ENCODE data around the gene SLC5A2. TPM values are rescaled to one million over a fixed set of nuclear protein-coding genes. Genes with fewer than 3 reads are reported as not detected.

SLC5A2 gene
- total RNA-seq, 1 experiment from 2014 or later = 1.6 TPM

GRCh38 chr16:31504159-31504558 is 21.2 kb downstream of the SLC5A2 start:
- Mint-ChIP-seq H3K36me3 (ENCODE audit: insufficient read depth, unreplicated experiment) (peaks cover 33% of the 10 kb centered on the region), H3K9me3 (ENCODE audit: low read depth, unreplicated experiment) (no peaks in the 10 kb centered on the region), H3K27me3 (ENCODE audit: unreplicated experiment) (no peaks in the 10 kb centered on the region), H3K4me1 (ENCODE audit: low read depth, unreplicated experiment) (no peaks in the 10 kb centered on the region), H3K27ac (ENCODE audit: unreplicated experiment) (no peak overlapping the region), H3K4me3 (ENCODE audit: low read depth, unreplicated experiment) (no peak overlapping the region)
- TF ChIP-seq, protein P1, sequence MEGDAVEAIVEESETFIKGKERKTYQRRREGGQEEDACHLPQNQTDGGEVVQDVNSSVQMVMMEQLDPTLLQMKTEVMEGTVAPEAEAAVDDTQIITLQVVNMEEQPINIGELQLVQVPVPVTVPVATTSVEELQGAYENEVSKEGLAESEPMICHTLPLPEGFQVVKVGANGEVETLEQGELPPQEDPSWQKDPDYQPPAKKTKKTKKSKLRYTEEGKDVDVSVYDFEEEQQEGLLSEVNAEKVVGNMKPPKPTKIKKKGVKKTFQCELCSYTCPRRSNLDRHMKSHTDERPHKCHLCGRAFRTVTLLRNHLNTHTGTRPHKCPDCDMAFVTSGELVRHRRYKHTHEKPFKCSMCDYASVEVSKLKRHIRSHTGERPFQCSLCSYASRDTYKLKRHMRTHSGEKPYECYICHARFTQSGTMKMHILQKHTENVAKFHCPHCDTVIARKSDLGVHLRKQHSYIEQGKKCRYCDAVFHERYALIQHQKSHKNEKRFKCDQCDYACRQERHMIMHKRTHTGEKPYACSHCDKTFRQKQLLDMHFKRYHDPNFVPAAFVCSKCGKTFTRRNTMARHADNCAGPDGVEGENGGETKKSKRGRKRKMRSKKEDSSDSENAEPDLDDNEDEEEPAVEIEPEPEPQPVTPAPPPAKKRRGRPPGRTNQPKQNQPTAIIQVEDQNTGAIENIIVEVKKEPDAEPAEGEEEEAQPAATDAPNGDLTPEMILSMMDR (IDR thresholded peaks at IDR 0.05; ENCODE audit: unreplicated experiment) = no peak
- CTCF ChIA-PET = no interaction called here
- no peak for DNase-seq
- BruUV-seq (replicated peaks) = no TSS peak
- intact Hi-C loops (cut with micrococcal nuclease; ENCODE audit: unreplicated experiment) = no loop called here

DNA sequence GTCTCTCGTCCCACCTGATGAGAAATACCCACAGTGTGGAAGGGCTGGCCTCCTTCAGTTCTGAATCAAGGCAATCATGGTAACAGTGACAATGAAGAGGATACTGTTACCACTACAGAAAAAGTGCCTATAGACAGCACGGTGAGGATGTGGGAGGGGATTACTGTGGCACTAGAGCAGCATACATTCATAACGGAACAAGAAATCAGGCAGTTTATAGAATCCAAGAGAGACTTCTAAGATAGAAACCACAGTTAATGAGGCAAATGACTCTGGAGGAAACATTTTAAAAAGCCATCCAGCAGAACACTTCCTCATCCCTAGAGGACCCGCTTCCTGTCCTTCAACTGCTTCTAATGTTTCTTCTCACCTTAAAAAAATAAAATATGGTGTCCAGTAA is 22.6 kb downstream of the SLC5A2 start:
- H3K4me3 Mint-ChIP-seq (ENCODE audit: low read depth, unreplicated experiment) = no peak overlapping the region
- no peaks in the 10 kb centered on the region for H3K4me1 Mint-ChIP-seq (ENCODE audit: low read depth, unreplicated experiment)
- TF ChIP-seq, protein P1 (IDR thresholded peaks at IDR 0.05; ENCODE audit: unreplicated experiment) = no peak
- CTCF ChIA-PET = no interaction called here
- no peak overlapping the region for H3K27ac Mint-ChIP-seq (ENCODE audit: unreplicated experiment)
- DNase-seq = no peak
- H3K36me3 Mint-ChIP-seq (ENCODE audit: insufficient read depth, unreplicated experiment) = peaks cover 36% of the 10 kb centered on the region
- intact Hi-C loops (cut with micrococcal nuclease; ENCODE audit: unreplicated experiment) = loop anchor here (5.0 kb wide), 3 partner anchors 48 to 372 kb away; partner anchors contain the start of gene ARMC5
- no peaks in the 10 kb centered on the region for H3K27me3 Mint-ChIP-seq (ENCODE audit: unreplicated experiment)
- BruUV-seq (replicated peaks) = no TSS peak
- no peaks in the 10 kb centered on the region for H3K9me3 Mint-ChIP-seq (ENCODE audit: low read depth, unreplicated experiment)

DNA sequence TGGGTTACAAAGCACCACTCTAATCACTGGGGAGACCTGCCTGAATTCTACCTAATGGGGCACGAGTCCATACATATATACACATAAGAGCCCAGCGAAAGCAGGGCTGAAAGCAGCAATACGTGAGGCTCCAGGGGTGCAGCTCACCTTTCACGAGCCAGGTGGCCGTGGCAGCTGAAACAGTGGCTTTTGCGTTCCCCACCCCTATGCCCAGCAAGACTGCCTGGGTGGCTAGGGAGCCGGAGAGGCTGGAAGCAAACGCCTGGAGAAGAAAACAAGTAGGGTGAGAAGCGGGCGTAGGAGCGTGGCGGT is 24.6 kb downstream of the SLC5A2 start:
- peaks cover 4% of the 10 kb centered on the region for H3K27me3 Mint-ChIP-seq (ENCODE audit: unreplicated experiment)
- peaks cover 2% of the 10 kb centered on the region for H3K4me1 Mint-ChIP-seq (ENCODE audit: low read depth, unreplicated experiment)
- peaks cover 36% of the 10 kb centered on the region for H3K36me3 Mint-ChIP-seq (ENCODE audit: insufficient read depth, unreplicated experiment)
- intact Hi-C loops (cut with micrococcal nuclease; ENCODE audit: unreplicated experiment) = loop anchor here (5.0 kb wide), 3 partner anchors 50 to 370 kb away; partner anchors contain the start of gene ARMC5
- H3K9me3 Mint-ChIP-seq (ENCODE audit: low read depth, unreplicated experiment) = no peaks in the 10 kb centered on the region
- no TSS peak for BruUV-seq (replicated peaks)
- H3K27ac Mint-ChIP-seq (ENCODE audit: unreplicated experiment) = peak overlapping the region; percentile 96
- TF ChIP-seq, protein P1 (IDR thresholded peaks at IDR 0.05; ENCODE audit: unreplicated experiment) = no peak
- no peak for DNase-seq
- H3K4me3 Mint-ChIP-seq (ENCODE audit: low read depth, unreplicated experiment) = peak overlapping the region; percentile 88
- CTCF ChIA-PET = interaction anchor here (1.3 kb wide), 1 partner anchor 47 kb away, joined by 3 read pairs; no protein-coding TSS in a partner anchor

DNA sequence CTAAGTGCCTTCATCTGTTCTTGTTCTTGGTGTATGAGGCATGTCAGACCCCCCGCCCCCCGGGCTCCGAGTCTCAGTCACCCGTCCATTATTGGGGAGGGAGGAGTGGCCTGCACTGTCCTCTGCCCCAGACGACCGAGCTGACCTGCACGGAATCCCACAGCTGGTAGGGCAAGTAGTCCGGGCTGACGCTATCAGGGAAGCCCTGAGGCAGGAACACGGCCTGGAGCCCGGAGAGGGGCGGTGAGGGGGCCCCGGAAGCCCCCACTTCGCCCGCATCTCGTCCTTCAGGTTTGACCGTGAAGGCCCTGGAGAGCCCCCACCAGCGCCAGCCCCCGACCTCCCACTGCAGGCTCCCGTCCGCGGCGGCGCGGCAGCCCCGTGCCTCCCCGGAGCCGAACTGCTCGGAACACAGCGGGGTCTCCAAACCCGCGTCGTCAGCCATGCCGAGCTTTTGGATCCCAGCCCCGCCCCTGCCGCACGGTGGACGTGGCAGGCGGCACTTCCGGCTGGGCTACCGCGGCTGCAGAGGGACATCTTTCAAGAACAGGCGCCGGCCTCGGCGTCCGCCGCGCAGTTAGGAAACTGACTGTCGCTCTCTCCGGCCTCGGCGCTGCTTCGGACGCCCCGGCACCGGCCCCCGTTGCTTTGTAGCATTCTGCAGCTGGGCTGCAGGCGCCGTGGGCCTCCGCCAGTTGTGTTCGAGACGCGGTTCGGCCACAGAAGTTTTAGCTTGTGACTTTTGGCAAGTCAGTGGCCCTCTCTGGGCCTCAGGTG is 25.2 kb downstream of the SLC5A2 start, which contains the start of gene RUSF1:
TSS of gene RUSF1 (minus strand) at position 463 of the 777 bp plus-strand sequence. CDS start at position 445, 18 bp downstream.
- peaks cover 10% of the 10 kb centered on the region for H3K27me3 Mint-ChIP-seq (ENCODE audit: unreplicated experiment)
- peak within 1 kb of the TSS; percentile 88 for H3K4me3 Mint-ChIP-seq (ENCODE audit: low read depth, unreplicated experiment)
- H3K27ac Mint-ChIP-seq (ENCODE audit: unreplicated experiment) = peak within 1 kb of the TSS; percentile 96
- TF ChIP-seq, protein P1 (IDR thresholded peaks at IDR 0.05; ENCODE audit: unreplicated experiment) = no peak
- H3K9me3 Mint-ChIP-seq (ENCODE audit: low read depth, unreplicated experiment) = no peaks in the 10 kb centered on the region
- no TSS peak for BruUV-seq (replicated peaks)
- intact Hi-C loops (cut with micrococcal nuclease; ENCODE audit: unreplicated experiment) = loop anchor here (5.0 kb wide), 3 partner anchors 51 to 369 kb away; partner anchors contain the start of gene ARMC5
- CTCF ChIA-PET = interaction anchor here (0.7 to 1.3 kb wide), 2 partner anchors 12 to 47 kb away, joined by 3 read pairs; no protein-coding TSS in a partner anchor
- H3K4me1 Mint-ChIP-seq (ENCODE audit: low read depth, unreplicated experiment) = peaks cover 8% of the 10 kb centered on the region
- DNase-seq = peak; percentile 93
- H3K36me3 Mint-ChIP-seq (ENCODE audit: insufficient read depth, unreplicated experiment) = peaks cover 36% of the 10 kb centered on the region
